ENCODE data around the gene IL24.

DNA sequence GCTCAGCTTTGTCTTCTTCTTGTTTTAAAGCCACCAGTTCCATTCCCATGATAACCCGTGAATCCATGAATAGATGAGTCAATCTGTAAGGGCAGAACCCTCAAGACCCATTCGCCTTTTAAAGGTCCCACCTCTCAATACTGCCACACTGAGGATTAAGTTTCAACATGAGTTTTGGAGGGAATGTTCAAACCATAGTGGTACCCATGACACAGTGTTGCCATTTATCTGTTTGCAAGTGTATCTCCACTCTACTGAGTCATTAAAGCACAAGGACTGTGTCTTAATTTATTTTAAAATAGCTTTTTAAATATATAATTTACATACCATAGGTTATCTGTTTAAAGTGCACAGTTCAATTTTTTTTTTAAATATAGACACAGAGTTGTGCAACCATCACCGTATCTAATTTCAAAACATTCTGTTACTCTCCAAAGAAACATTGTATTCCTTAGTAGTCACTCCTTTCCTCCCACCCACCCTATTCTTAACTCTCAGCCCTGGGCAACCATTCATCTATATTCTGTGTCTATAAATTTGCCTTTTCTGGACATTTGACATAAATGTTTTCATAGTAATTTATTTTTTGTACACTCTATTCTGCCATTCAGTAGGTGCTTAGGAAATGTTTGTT is 4.8 kb upstream of the IL24 start:
- TF ChIP-seq, protein P1, sequence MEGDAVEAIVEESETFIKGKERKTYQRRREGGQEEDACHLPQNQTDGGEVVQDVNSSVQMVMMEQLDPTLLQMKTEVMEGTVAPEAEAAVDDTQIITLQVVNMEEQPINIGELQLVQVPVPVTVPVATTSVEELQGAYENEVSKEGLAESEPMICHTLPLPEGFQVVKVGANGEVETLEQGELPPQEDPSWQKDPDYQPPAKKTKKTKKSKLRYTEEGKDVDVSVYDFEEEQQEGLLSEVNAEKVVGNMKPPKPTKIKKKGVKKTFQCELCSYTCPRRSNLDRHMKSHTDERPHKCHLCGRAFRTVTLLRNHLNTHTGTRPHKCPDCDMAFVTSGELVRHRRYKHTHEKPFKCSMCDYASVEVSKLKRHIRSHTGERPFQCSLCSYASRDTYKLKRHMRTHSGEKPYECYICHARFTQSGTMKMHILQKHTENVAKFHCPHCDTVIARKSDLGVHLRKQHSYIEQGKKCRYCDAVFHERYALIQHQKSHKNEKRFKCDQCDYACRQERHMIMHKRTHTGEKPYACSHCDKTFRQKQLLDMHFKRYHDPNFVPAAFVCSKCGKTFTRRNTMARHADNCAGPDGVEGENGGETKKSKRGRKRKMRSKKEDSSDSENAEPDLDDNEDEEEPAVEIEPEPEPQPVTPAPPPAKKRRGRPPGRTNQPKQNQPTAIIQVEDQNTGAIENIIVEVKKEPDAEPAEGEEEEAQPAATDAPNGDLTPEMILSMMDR (IDR thresholded peaks at IDR 0.05) = no peak
- TF ChIP-seq POLR2A (IDR thresholded peaks at IDR 0.05) = no peak
